VCaP (cell line): Measurements from ENCODE around the gene F7.

Experiments used
- H3K27ac ChIP-seq: fragments of 450-650 bp; 2 replicates; pipeline ENCODE4 v1.5.1; 2017
- TF ChIP-seq, protein P1 (sequence below): fragments of 450-650 bp; conservative IDR thresholded peaks from 2 replicates; pipeline ENCODE4 v1.5.1; 2017; ENCODE audit warnings: mild to moderate bottlenecking, moderate library complexity

Gene F7

DNA sequence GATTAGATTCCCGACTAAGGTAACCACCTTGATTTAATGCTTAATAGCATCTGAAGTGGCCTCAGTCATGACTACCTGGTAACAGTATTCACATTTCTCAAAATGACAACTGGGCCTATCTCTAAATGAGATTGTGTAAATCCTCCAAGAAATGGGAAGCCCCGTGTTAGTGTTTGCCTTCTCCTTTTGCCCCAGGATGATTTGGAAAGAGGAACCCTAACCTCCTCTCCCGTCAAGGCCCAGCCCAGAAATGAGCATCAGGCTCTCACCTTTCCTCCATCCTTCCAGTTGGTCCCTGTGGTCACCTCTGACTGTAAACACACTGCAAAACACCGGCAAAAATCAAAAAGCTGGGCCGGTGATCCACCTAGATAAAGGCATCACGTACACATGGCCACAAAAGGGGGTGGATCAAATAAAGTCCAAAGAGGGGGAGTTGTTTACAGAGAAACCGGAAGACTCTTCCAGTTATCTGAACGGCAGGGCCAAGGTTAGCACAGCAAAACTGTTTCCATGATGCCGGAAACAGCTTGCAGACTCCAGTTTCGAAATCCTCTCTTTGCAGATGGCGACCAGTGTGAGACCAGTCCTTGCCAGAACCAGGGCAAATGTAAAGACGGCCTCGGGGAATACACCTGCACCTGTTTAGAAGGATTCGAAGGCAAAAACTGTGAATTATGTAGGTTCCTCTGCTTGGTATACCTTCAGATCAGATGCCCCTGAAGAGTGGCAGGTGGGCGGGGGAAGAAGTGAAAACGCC is 33.4 kb downstream of the F7 start:
- no peak overlapping the region for H3K27ac ChIP-seq
- TF ChIP-seq, protein P1, sequence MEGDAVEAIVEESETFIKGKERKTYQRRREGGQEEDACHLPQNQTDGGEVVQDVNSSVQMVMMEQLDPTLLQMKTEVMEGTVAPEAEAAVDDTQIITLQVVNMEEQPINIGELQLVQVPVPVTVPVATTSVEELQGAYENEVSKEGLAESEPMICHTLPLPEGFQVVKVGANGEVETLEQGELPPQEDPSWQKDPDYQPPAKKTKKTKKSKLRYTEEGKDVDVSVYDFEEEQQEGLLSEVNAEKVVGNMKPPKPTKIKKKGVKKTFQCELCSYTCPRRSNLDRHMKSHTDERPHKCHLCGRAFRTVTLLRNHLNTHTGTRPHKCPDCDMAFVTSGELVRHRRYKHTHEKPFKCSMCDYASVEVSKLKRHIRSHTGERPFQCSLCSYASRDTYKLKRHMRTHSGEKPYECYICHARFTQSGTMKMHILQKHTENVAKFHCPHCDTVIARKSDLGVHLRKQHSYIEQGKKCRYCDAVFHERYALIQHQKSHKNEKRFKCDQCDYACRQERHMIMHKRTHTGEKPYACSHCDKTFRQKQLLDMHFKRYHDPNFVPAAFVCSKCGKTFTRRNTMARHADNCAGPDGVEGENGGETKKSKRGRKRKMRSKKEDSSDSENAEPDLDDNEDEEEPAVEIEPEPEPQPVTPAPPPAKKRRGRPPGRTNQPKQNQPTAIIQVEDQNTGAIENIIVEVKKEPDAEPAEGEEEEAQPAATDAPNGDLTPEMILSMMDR = no peak

DNA sequence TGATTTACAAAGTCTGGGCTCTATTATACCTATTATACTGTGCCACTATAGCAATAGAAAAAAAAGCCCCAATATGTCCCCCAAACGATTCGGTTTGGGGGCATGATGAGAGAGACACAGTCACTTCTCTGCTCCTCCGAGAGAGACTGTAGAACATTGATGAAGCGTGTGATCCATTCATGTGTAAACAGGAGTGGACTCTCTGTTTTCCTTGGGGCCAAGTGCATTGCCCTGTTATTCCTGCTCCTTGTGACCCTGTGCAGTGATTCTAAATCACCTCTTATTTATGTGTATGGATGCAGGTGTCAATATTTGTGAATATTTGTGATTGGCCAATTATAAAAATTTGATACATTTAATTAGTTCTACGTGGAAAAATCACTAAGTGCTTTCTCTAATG is 34.0 kb downstream of the F7 start:
- TF ChIP-seq, protein P1 = no peak
- H3K27ac ChIP-seq = no peak overlapping the region

DNA sequence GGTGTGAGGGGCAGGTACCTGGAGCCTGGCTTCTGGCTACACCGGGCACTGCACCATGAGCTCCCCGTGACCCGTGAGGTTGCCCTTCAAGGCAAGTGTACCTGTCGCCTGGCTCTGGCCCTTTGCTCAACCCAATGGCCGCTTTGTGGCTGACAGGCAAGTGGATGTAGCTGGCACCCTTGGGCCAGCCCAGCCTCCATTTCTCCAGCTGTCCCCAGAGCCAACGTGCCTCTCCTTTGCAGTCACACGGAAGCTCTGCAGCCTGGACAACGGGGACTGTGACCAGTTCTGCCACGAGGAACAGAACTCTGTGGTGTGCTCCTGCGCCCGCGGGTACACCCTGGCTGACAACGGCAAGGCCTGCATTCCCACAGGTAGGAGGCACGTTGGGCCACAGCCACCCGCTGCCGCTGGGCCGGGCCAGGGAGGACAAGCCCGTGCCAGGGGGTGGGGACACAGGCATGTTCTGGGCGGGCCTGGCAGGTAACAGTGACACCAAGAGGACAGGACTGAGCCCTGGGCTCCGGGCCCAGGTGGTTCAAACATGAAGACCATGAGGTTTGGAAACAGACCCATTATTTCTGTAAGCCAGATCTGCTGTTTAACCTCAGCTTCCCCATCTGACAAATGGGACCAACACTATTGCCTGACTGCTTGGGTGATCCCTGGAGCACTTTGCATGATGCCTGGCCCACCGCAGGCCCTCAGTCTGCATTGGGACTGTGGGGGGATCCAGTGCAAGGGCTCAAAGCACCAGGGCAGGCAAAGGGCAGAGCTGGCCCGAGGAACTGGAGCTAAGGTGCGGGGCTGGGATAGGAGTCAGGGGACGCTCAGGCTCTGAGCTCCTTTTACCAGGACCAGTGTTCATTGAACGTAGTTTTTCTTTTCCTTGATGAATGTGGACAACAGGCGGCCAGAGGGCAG is 35.3 kb downstream of the F7 start:
- TF ChIP-seq, protein P1 = no peak
- no peak overlapping the region for H3K27ac ChIP-seq

DNA sequence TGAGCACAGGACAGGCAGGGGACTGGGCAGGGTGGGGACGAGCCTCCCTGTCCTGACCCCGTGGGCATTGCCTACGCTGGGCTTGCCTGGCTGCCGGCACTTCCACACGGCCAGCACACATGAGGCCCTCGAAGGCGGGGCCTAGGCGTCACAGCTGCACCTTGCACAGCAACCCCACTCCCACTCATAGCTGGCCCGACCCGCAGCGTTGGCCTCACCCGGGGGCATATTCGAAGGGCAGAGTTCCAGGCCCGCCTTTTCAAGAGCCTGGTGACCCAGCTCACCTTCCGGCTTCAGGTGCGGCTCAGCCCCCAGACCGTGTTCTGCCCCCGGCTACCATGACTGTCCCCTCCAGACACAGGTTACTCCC is 36.0 kb downstream of the F7 start:
- TF ChIP-seq, protein P1 = no peak
- no peak overlapping the region for H3K27ac ChIP-seq

DNA sequence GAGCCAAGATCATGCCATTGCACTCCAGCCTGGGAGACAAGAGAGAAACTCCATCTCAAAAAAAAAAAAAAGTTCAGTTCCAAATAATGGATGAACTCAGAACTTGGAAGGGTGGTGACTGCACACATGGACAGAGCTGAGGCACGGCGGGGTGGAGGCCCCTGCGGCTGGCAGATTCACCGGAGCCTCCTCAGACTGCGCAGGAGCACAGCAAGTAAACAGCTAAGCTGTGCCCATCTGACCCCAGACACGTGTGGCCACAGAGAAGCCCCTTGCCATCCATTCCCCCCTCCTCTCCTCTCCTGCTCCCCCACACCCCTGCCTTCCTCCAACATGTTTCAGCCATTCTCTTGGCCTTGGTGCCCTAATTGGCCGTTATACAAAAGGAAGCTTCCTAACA is 37.3 kb downstream of the F7 start:
- TF ChIP-seq, protein P1 = no peak
- no peak overlapping the region for H3K27ac ChIP-seq

DNA sequence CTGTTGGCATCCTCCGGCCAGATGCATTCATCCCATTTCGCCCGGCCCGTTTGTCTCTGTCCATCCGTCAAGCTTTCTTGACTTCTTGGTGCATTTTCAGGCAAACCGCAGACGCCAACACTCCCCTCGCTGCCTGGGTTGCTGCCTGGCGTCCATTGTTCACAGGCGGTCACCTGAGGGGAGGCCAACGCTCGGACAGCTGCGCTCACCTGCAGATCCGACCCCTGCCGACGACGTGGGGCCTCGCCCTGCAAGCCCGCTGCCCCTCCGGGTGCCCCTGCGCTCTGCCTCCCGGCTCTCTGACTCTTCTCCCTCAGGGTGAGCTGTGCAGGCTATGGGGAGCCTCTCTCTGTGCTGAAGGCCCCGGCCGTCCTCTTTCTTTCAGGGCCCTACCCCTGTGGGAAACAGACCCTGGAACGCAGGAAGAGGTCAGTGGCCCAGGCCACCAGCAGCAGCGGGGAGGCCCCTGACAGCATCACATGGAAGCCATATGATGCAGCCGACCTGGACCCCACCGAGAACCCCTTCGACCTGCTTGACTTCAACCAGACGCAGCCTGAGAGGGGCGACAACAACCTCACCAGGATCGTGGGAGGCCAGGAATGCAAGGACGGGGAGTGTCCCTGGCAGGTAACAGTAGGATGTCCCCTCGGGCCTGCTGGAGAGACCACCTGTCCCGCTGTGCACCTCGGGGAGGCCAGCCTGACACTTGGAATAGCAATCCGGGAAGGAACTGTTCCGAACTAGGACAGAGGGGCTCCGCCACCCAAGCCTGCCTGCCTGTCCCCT is 38.1 kb downstream of the F7 start:
- TF ChIP-seq, protein P1 = no peak
- H3K27ac ChIP-seq = no peak overlapping the region

DNA sequence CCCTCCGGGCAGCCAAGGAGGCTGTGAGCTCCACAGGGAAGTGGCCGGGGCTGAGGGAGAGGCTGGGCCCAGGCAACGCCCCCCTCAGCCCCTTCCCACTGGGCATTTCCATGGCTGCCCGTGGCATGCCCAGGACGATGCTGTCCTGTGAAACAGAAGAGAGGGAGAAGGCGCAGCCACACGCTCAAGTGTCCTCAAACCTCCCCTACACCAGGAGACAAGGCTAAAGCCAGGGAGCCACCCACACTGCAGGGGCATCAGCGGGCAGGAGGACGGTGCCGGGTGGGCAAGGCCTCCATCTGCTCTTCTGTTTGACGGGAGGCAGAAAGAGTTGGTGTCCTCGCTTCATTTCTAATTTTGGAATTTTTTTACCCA is 38.7 kb downstream of the F7 start:
- TF ChIP-seq, protein P1 = no peak
- no peak overlapping the region for H3K27ac ChIP-seq
